ENCODE results near the gene RBMS2.
"Not testable (repeated sequence)": the region's sequence is repeated elsewhere in the genome, so short reads cannot be mapped to it uniquely, and the experiment has no call there.

- not testable (repeated sequence) for TF ChIP-seq RCOR1 (IDR thresholded peaks at IDR 0.05; ENCODE audit: low read length); NFIC (IDR thresholded peaks at IDR 0.05; ENCODE audit: borderline replicate concordance); MXI1 (IDR thresholded peaks at IDR 0.05; ENCODE audit: low read depth, low read length); EZH2phosphoT487 (IDR thresholded peaks at IDR 0.05; ENCODE audit: borderline replicate concordance, low read depth); MAX (IDR thresholded peaks at IDR 0.05; ENCODE audit: low read depth); PBX3 (IDR thresholded peaks at IDR 0.05); RFX5 (IDR thresholded peaks at IDR 0.05; ENCODE audit: low read length)
Observed at GRCh38 chr12:56494481-56494880, 27.1 kb upstream of the RBMS2 start.
